BJ (cell line): ENCODE measurements around the gene SCAMP2. TPM values are rescaled to one million over a fixed set of nuclear protein-coding genes. Genes with fewer than 3 reads are reported as not detected.
A peak's percentile ranks its signal among the peaks of the same experiment; 100 is the strongest.

Experiments
- CTCF ChIA-PET: fragments of 350-600 bp; formaldehyde crosslinking; extraction: SDS; loops from one replicate; lab custom pipeline; 2021; ENCODE audit warnings: antibody characterized with exemption, inconsistent platforms; lab: Yijun Ruan, JAX
- POLR2A ChIA-PET: fragments of 300-600 bp; sonication (Branson Sonifier 250); formaldehyde crosslinking; extraction: SDS; loops from one replicate; lab custom pipeline; 2021; ENCODE audit warnings: antibody characterized with exemption; lab: Charles Lee
- DNase-seq: peaks from one replicate; pipeline ENCODE4 v3.0.0-alpha.2; 2011; ENCODE audit warnings: low read depth
- H3K27me3 ChIP-seq: 2 replicates; pipeline ENCODE4 v1.6.0; 2011; ENCODE audit warnings: low read length; ENCODE audit not compliant: control insufficient read depth, insufficient read depth
- H3K36me3 ChIP-seq: 2 replicates; pipeline ENCODE4 v1.5.1; 2011; ENCODE audit warnings: low read length; ENCODE audit not compliant: control insufficient read depth, insufficient read depth
- H3K4me3 ChIP-seq: 2 replicates; pipeline ENCODE4 v1.5.1; 2011; ENCODE audit warnings: low read depth, mild to moderate bottlenecking, control low read depth, low read length
- CTCF ChIP-seq: IDR thresholded peaks from 2 replicates; pipeline ENCODE4 v1.5.1; 2011; ENCODE audit warnings: low read depth, mild to moderate bottlenecking, control low read depth, inconsistent platforms, low read length, moderate library complexity; ENCODE audit not compliant: insufficient read depth
- polyA plus RNA-seq: library from polyadenylated mRNA; depleted of rRNA; stranded (reverse); fragments of >200 nt; gene quantifications from 2 replicates; pipeline ENCODE4 v1.2.3, GENCODE V29; 2011

Gene SCAMP2
- polyA plus RNA-seq, 1 experiment = 192 TPM

- TF ChIP-seq CTCF = no peak
- H3K27me3 ChIP-seq = no peaks in the 10 kb centered on the region
- peaks cover 8% of the 10 kb centered on the region for H3K36me3 ChIP-seq
- no peak for DNase-seq
- ChIA-PET POLR2A (no interaction called here), CTCF (no interaction called here)
- H3K4me3 ChIP-seq = no peak overlapping the region
These were observed 35.5 kb upstream of the SCAMP2 start for GRCh38 chr15:74908635-74909034.

DNA sequence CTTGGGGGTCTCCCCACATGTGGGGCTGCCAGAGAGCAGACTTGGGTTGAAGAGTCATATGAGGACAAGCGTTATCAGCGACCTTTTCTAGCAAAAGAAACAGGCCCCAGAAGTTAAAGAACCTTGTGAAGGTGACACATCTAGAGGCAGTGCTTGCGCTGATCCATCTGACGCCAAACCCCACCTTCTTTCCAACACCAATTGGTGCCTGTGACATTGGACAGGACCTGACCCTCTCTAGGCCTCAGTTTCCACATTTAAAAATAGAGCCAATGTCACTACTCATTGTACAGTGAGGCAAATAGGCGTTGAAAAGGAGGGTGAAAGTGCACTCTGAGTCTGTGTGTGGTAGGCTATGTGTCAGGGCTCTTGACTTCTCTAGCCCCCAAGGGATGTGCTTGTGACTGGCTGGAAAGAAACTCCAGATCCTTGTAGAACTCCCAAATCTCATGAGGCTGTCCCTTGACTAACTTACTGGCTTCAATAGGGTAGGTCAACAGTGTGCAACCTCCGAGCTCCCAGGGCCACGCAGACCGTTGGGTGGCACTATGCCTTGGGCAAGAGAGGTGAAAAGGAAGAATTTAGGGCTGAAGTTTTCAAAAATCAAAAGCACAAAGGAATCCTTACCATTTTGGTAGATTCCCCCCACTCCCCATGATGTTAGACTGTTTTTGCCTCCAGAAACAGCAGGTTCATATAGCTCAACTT, 34.2 kb upstream of the SCAMP2 start:
- Histone ChIP-seq H3K4me3 (peak overlapping the region; percentile 78), H3K27me3 (no peaks in the 10 kb centered on the region), H3K36me3 (peaks cover 16% of the 10 kb centered on the region)
- ChIA-PET CTCF (interaction anchor here (0.6 to 1.7 kb wide), 4 partner anchors 13 to 136 kb away, joined by 4 to 5 read pairs (median 4); no protein-coding TSS in a partner anchor), POLR2A (interaction anchor here (0.5 to 1.3 kb wide), 2 partner anchors 18 to 32 kb away, joined by 3 read pairs; partner anchors contain the start of gene MPI)
- DNase-seq = no peak
- no peak for TF ChIP-seq CTCF

DNA sequence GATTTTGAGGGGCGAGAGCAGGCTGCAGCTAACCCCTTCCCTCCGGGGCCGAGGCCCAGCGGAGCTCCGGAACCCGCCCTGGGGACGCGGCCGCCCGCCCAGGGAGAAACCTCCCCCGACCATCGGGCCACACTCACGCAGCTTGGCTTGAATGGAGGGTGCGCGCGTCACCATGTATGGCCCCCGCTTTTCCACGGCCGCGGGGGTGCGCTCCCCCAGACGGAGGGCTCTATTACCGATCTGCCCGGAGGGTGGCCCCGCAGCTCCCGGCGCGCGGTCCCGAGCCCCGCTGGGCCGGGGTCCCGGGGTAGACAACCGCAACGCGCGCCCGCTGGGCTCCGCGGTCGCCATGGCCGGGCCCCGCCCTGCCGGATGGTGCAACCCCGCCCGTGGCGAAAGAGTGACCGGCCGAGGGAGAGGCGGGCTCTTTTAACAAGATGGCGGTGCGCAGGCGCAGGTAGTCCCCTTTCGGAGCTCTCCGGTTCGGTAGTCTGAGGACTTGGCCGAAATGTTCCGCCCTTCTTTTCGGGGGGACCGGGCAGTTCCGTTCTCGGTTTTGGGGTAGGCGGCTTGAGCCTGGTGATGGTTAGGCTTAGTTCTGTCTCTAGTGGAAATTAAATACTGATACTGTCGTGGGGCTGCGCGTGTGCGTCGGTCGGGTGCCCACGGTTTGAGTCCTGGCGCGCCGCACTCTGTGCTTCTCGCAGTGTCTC, 33.4 kb upstream of the SCAMP2 start, which contains the start of gene FAM219B:
Gene FAM219B (minus strand): TSS at position 402 of the 713 bp plus-strand sequence. CDS start 51 bp downstream, at position 351.
- ChIA-PET POLR2A (interaction anchor here (0.5 to 1.3 kb wide), 2 partner anchors 17 to 31 kb away, joined by 3 read pairs; partner anchors contain the start of gene MPI), CTCF (interaction anchor here (0.5 to 1.7 kb wide), 7 partner anchors 13 to 135 kb away, joined by 3 to 5 read pairs (median 4); partner anchors contain the start of gene CSK)
- TF ChIP-seq CTCF = no peak

DNA sequence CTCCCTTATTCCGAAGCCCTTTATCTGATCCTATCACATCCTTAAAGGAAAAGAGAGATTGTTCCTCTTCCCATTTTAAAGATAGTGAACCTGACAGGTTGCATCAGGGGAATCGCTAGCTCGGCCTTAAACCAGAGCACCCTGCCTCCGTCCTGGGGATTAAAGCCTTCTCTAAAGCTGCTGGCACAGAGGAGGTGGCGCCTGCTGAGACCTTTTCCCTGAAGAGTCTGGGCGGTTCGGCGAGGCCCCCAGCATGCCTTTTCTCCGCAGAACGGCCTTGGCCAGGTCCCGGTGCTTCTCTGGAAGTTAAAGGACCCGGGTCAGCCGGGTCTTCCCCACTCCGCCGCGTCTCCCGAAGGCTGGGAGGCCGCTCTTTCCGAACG, 32.9 kb upstream of the SCAMP2 start:
- TF ChIP-seq CTCF = no peak
- ChIA-PET POLR2A (interaction anchor here (1.3 kb wide), 1 partner anchor 16 kb away, joined by 3 read pairs; the partner anchor contains the start of gene MPI), CTCF (interaction anchor here (1.0 to 3.0 kb wide), 7 partner anchors 9 to 138 kb away, joined by 3 to 7 read pairs (median 4); partner anchors contain the start of gene CSK)
- DNase-seq = no peak
- Histone ChIP-seq H3K36me3 (peaks cover 18% of the 10 kb centered on the region), H3K4me3 (peak overlapping the region; percentile 78), H3K27me3 (no peaks in the 10 kb centered on the region)

More for the DNA sequence above, 33.4 kb upstream of the SCAMP2 start, which contains the start of gene FAM219B:
- no peak for DNase-seq
- peak within 1 kb of the TSS; percentile 78 for H3K4me3 ChIP-seq
- no peaks in the 10 kb centered on the region for H3K27me3 ChIP-seq
- H3K36me3 ChIP-seq = peaks cover 16% of the 10 kb centered on the region

- H3K4me3 ChIP-seq = no peak overlapping the region
- ChIA-PET CTCF (interaction anchor here (1.0 to 3.0 kb wide), 2 partner anchors 133 to 136 kb away, joined by 4 to 7 read pairs; no protein-coding TSS in a partner anchor), POLR2A (no interaction called here)
- no peaks in the 10 kb centered on the region for H3K27me3 ChIP-seq
- peaks cover 28% of the 10 kb centered on the region for H3K36me3 ChIP-seq
- no peak for DNase-seq
- no peak for TF ChIP-seq CTCF
These were observed 31.1 kb upstream of the SCAMP2 start for GRCh38 chr15:74904190-74904805.
